A549 (cell line): Measurements from ENCODE around the gene TTC7B. TPM values are rescaled to one million over a fixed set of nuclear protein-coding genes. Genes with fewer than 3 reads are reported as not detected.

Experiments
- ATAC-seq, 2 experiments: fragments of 200-7000 bp in 1 of 2; fragments of >200 bp in 1 of 2; cut with Nextera tagmentation in 1 of 2; cut with Tn5 transposase in 1 of 2; 3 replicates each; pipeline versions ENCODE4 v1.8.0 to v1.9.1; 2018 to 2020; ENCODE audit warnings: mild to moderate bottlenecking in 1 of 2, moderate library complexity in 1 of 2
- CTCF ChIA-PET: fragments of 300-600 bp; sonication (Branson Sonifier 250); formaldehyde crosslinking; extraction: SDS; loops from one replicate; lab custom pipeline; 2021; ENCODE audit warnings: antibody characterized with exemption, inconsistent platforms; lab: Yijun Ruan, JAX
- POLR2A ChIA-PET: fragments of 350-600 bp; formaldehyde crosslinking; extraction: SDS; loops from one replicate; lab custom pipeline; 2021; ENCODE audit warnings: antibody characterized with exemption, inconsistent platforms; lab: Yijun Ruan, JAX
- DNase-seq, 2 experiments: peaks; one replicate each; pipeline versions ENCODE4 v3.0.0 to v3.0.0-alpha.2; 2011 to 2016; ENCODE audit warnings: low read depth in 1 of 2, low spot score in 1 of 2
- FAIRE-seq: peaks from 2 replicates; lab custom pipeline; 2011; peaks lifted over from hg19 to GRCh38; lab: Jason Lieb, UNC
- H3K27ac ChIP-seq, 2 experiments: fragments of >200 bp; sonication (Bioruptor Twin); formaldehyde crosslinking; 3 replicates each; pipeline ENCODE4 v1.5.1; 2016 to 2017
- H3K4me1 ChIP-seq: fragments of >200 bp; sonication (Bioruptor Twin); formaldehyde crosslinking; 3 replicates; pipeline ENCODE4 v1.6.1; 2016
- H3K4me2 ChIP-seq: fragments of >200 bp; sonication (Bioruptor Twin); formaldehyde crosslinking; 3 replicates; pipeline ENCODE4 v1.6.1; 2016
- H3K4me3 ChIP-seq: fragments of >200 bp; sonication (Bioruptor Twin); formaldehyde crosslinking; 3 replicates; pipeline ENCODE4 v1.5.1; 2016
- H3K9me3 ChIP-seq: fragments of >200 bp; sonication (Bioruptor Twin); formaldehyde crosslinking; 3 replicates; pipeline ENCODE4 v1.6.1; 2016
- BHLHE40 ChIP-seq: IDR thresholded peaks from 2 replicates; pipeline ENCODE4 v1.6.1; 2012; ENCODE audit warnings: low read depth, low read length, inconsistent platforms
- CBX2 ChIP-seq: fragments of 200-600 bp; sonication (generic); IDR thresholded peaks from 2 replicates; pipeline ENCODE4 v1.6.1; 2016; ENCODE audit warnings: low read depth, mild to moderate bottlenecking, borderline replicate concordance
- CTCF ChIP-seq: fragments of >200 bp; sonication (Bioruptor Twin); formaldehyde crosslinking; IDR thresholded peaks from 3 replicates; pipeline ENCODE4 v1.5.1; 2016
- E2F6 ChIP-seq: IDR thresholded peaks from 2 replicates; pipeline ENCODE4 v1.6.1; 2012; ENCODE audit warnings: low read depth, borderline replicate concordance
- EHF ChIP-seq: fragments of 250-450 bp; sonication (Bioruptor Pico); IDR thresholded peaks from 2 replicates; pipeline ENCODE4 v1.5.0; 2020; ENCODE audit warnings: mild to moderate bottlenecking
- EP300 ChIP-seq, 2 experiments: fragments of >200 bp; sonication (Bioruptor Twin); formaldehyde crosslinking; IDR thresholded peaks; 2 replicates in 1 of 2; 3 replicates in 1 of 2; pipeline ENCODE4 v1.6.1; 2016 to 2017
- FOSL2 ChIP-seq, 2 experiments: fragments of 450-650 bp in 1 of 2; fragments of >200 bp in 1 of 2; sonication (Bioruptor Twin) in 1 of 2; formaldehyde crosslinking; IDR thresholded peaks; 2 replicates each; pipeline versions ENCODE4 v1.5.0 to v1.6.1; 2016 to 2020; ENCODE audit warnings: mild to moderate bottlenecking in 1 of 2, moderate library complexity in 1 of 2
- GATA3 ChIP-seq: IDR thresholded peaks from 2 replicates; pipeline ENCODE4 v1.6.1; 2012; ENCODE audit warnings: borderline replicate concordance
- HOXA7 ChIP-seq: fragments of 250-450 bp; sonication (Bioruptor Pico); IDR thresholded peaks from 2 replicates; pipeline ENCODE4 v1.5.0; 2020; ENCODE audit warnings: mild to moderate bottlenecking, moderate library complexity
- HOXB13 ChIP-seq: fragments of 250-450 bp; sonication (Bioruptor Pico); IDR thresholded peaks from 2 replicates; pipeline ENCODE4 v1.5.0; 2020; ENCODE audit warnings: low read depth, mild to moderate bottlenecking, moderate library complexity
- KDM1A ChIP-seq: fragments of 200-600 bp; sonication (generic); IDR thresholded peaks from 2 replicates; pipeline ENCODE4 v1.6.1; 2016; ENCODE audit warnings: low read depth, mild to moderate bottlenecking
- RCOR1 ChIP-seq: fragments of 150-350 bp; IDR thresholded peaks from 2 replicates; pipeline ENCODE4 v1.6.1; 2014; ENCODE audit warnings: antibody characterized with exemption, low read length, low read depth
- REST ChIP-seq: fragments of 200-600 bp; sonication (generic); IDR thresholded peaks from 2 replicates; pipeline ENCODE4 v1.6.1; 2016; ENCODE audit warnings: antibody characterized with exemption, mild to moderate bottlenecking, moderate library complexity
- SREBF2 ChIP-seq: fragments of 450-650 bp; IDR thresholded peaks from 2 replicates; pipeline ENCODE4 v1.6.1; 2014; ENCODE audit warnings: mild to moderate bottlenecking, moderate library complexity
- TFCP2L1 ChIP-seq: fragments of 250-450 bp; sonication (Bioruptor Pico); IDR thresholded peaks from 2 replicates; pipeline ENCODE4 v1.5.0; 2021; ENCODE audit warnings: mild to moderate bottlenecking
- ZFP36 ChIP-seq: fragments of 450-650 bp; IDR thresholded peaks from 2 replicates; pipeline ENCODE4 v1.6.1; 2014; ENCODE audit warnings: borderline replicate concordance; ENCODE audit not compliant: partially characterized antibody
- ZNF302 ChIP-seq: fragments of 250-450 bp; sonication (Bioruptor Pico); IDR thresholded peaks from 2 replicates; pipeline ENCODE4 v1.9.0; 2021; ENCODE audit warnings: inconsistent platforms, mild to moderate bottlenecking, moderate library complexity
- WGBS: methylation state at CpG from one replicate; pipeline ENCODE4 v1.1.6; 2017; ENCODE audit errors: missing lambda C conversion rate; 5-methylcytosine and 5-hydroxymethylcytosine counted together
- polyA plus RNA-seq, 4 experiments: library from polyadenylated mRNA; depleted of rRNA in 3 of 4; stranded (reverse); fragments of >200 nt; fragmentation: RNase III in 1 of 4; extraction: RNeasy Plus Mini Kit Qiagen cat#74134 plus additional on column Dnase treatment in 1 of 4; gene quantifications; 2 replicates in 3 of 4; 3 replicates in 1 of 4; pipeline ENCODE4 v1.2.3, GENCODE V29; 2011 to 2017
- TF ChIP-seq, protein P1 (sequence below): fragments of 250-450 bp; sonication (Bioruptor Pico); IDR thresholded peaks from 2 replicates; pipeline ENCODE4 v1.5.0; 2020; ENCODE audit warnings: low read depth, mild to moderate bottlenecking, moderate library complexity
- TF ChIP-seq, protein P2 (sequence below): fragments of 250-450 bp; sonication (Bioruptor Pico); IDR thresholded peaks from 2 replicates; pipeline ENCODE4 v1.5.0; 2021; ENCODE audit warnings: mild to moderate bottlenecking, moderate library complexity, borderline replicate concordance

The TTC7B gene
- polyA plus RNA-seq, 2 of the 4 experiments (the other 2 are of a cell fraction): 16.6 to 28.0 TPM

- H3K27ac ChIP-seq: no peak overlapping the region
- DNase-seq (no peak), FAIRE-seq (no peak), ATAC-seq (no peak)
- no peak overlapping the region for H3K4me3 ChIP-seq
- ChIA-PET CTCF (no interaction called here), POLR2A (no interaction called here)
- 90% methylated on average over 14 of the region's 21 CpGs for WGBS
- H3K4me1 ChIP-seq: no peaks in the 10 kb centered on the region
- TF ChIP-seq E2F6 (no peak), SREBF2 (no peak), EP300 (IDR thresholded peaks at IDR 0.05) (no peak)
- no peak overlapping the region for H3K4me2 ChIP-seq
- no peaks in the 10 kb centered on the region for H3K9me3 ChIP-seq
Measured at GRCh38 chr14:90555126-90556011, 260.9 kb downstream of the TTC7B start.

DNA sequence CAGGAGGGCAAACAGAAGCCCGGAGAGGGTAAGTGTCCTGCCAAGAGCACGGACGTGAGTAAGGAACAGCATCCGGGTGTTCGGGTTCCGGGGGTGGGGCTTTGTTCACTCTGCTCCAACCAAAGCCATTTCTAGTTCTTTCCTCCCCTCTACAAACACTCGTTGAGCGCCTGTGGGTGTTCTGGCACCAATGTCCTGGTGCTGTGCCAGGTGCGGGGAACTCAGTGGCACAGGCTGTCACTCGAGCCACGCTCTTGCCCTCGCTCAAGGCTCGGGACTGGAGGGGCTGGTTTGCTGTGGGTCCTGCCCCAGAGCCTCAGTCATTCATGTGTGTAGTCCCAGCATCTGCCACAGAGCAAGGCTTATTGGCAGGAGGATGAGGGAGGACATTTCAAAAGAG lies 261.9 kb downstream of the TTC7B start:
- FAIRE-seq: no peak
- no peak for TF ChIP-seq EHF
- no peak for TF ChIP-seq REST
- no peak for TF ChIP-seq ZNF302 (CRISPR knock-in tag)
- no peak for TF ChIP-seq GATA3
- TF ChIP-seq, protein P1, sequence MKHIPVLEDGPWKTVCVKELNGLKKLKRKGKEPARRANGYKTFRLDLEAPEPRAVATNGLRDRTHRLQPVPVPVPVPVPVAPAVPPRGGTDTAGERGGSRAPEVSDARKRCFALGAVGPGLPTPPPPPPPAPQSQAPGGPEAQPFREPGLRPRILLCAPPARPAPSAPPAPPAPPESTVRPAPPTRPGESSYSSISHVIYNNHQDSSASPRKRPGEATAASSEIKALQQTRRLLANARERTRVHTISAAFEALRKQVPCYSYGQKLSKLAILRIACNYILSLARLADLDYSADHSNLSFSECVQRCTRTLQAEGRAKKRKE: no peak
- TF ChIP-seq SREBF2: no peak
- no peak for TF ChIP-seq CBX2
- TF ChIP-seq, protein P2, sequence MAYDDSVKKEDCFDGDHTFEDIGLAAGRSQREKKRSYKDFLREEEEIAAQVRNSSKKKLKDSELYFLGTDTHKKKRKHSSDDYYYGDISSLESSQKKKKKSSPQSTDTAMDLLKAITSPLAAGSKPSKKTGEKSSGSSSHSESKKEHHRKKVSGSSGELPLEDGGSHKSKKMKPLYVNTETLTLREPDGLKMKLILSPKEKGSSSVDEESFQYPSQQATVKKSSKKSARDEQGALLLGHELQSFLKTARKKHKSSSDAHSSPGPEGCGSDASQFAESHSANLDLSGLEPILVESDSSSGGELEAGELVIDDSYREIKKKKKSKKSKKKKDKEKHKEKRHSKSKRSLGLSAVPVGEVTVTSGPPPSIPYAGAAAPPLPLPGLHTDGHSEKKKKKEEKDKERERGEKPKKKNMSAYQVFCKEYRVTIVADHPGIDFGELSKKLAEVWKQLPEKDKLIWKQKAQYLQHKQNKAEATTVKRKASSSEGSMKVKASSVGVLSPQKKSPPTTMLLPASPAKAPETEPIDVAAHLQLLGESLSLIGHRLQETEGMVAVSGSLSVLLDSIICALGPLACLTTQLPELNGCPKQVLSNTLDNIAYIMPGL (CRISPR knock-in tag): no peak
- TF ChIP-seq HOXA7 (CRISPR knock-in tag): no peak
- no peak for TF ChIP-seq BHLHE40
- no peak for TF ChIP-seq ZFP36
- no peak for TF ChIP-seq KDM1A
- no peak for TF ChIP-seq CTCF
- no peak for TF ChIP-seq TFCP2L1 (CRISPR knock-in tag)
- no peak for TF ChIP-seq HOXB13
- TF ChIP-seq FOSL2 (IDR thresholded peaks at IDR 0.05): no peak
- no peak for TF ChIP-seq FOSL2 (CRISPR knock-in tag; IDR thresholded peaks at IDR 0.05)
- TF ChIP-seq RCOR1: no peak
- TF ChIP-seq, all 56 proteins: peak for 0

More for the DNA sequence above, 261.9 kb downstream of the TTC7B start:
- no peak overlapping the region for H3K4me3 ChIP-seq
- ATAC-seq (no peak), DNase-seq (no peak)
- H3K9me3 ChIP-seq: no peaks in the 10 kb centered on the region
- POLR2A ChIA-PET: no interaction called here
- CTCF ChIA-PET: no interaction called here
- H3K4me1 ChIP-seq: no peaks in the 10 kb centered on the region
- no peak overlapping the region for H3K4me2 ChIP-seq
- WGBS: 83% methylated on average over 13 of the region's 13 CpGs
- no peak overlapping the region for H3K27ac ChIP-seq
